Measurements from ENCODE around the gene CDH26.

DNA sequence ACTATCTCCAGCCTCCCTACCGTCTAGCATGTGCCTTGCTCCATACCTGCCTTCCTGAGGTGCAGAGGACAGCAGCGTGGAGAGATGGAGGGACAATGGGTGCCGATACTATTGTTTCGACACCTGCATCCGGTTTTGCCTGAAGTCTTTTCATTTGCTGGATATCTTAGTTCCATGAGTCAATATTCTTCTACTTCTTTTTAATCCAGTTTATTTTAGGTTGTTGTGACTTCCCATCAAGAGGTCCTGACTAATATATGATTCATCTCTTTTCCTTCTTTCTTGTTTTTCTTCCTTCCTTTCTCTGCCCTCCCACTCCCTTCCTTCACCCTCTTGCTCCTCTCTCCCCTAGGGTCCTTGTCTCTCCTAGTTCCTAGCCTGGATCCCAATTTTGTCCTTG is 91.4 kb downstream of the CDH26 start:
- TF ChIP-seq POLR2A (IDR thresholded peaks at IDR 0.05; ENCODE audit: low read length): no peak
- no peak for TF ChIP-seq GATA1 (IDR thresholded peaks at IDR 0.05; ENCODE audit: low read depth, low read length)

Measured in erythroblast (primary cell).